ENCODE measurements around the gene B3GAT3.
A peak's percentile ranks its signal among the peaks of the same experiment; 100 is the strongest.
"Not testable (repeated sequence)": the region's sequence is repeated elsewhere in the genome, so short reads cannot be mapped to it uniquely, and the experiment has no call there.

B3GAT3 gene

GRCh38 chr11:62604460-62605120 is 17.2 kb downstream of the B3GAT3 start:
- H3K4me3 ChIP-seq (ENCODE audit: low read depth, low read length) = no peak overlapping the region

DNA sequence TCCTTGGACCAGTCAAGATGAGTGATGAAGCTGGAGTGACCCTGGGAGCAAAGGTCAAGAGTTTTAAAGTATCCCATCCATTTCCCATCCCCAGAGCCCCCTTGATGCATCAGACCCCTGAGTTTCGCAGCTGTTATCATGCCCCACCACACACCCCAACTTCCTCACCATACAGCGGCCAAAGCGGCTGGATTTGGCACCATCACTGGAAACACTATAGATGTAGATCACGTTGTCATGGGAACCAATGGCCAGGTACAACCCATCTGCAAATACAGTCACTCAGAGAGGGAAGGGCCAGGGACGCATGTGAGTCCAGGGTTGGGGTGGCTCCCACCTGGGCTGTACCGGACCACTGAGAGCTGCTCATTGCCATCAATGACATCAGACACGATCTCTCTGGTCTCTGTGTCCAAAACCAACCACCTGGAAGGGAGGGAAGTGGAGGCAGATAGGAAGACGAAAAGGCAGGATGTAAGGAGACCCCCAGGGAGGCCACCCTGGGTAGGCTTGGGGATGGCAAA is 17.9 kb downstream of the B3GAT3 start:
- no peak overlapping the region for H3K4me3 ChIP-seq (ENCODE audit: low read depth, low read length)

DNA sequence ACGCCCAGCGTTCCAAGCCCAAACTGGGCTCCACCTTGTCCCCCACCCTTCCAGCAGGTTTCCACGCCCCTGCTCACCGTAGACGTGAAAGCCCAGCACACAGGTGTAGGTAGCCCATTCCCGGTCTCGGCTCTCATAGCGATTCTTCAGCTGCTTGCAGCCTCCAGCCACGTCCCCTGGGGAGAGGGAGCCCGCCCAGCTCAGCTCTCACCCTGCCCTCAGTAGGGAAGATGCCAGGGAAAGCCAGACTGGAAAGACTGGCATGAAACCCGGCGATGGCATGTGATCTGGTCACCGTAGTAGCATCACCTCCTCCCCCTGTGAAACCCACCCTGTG is 18.7 kb downstream of the B3GAT3 start:
- no peak overlapping the region for H3K4me3 ChIP-seq (ENCODE audit: low read depth, low read length)

DNA sequence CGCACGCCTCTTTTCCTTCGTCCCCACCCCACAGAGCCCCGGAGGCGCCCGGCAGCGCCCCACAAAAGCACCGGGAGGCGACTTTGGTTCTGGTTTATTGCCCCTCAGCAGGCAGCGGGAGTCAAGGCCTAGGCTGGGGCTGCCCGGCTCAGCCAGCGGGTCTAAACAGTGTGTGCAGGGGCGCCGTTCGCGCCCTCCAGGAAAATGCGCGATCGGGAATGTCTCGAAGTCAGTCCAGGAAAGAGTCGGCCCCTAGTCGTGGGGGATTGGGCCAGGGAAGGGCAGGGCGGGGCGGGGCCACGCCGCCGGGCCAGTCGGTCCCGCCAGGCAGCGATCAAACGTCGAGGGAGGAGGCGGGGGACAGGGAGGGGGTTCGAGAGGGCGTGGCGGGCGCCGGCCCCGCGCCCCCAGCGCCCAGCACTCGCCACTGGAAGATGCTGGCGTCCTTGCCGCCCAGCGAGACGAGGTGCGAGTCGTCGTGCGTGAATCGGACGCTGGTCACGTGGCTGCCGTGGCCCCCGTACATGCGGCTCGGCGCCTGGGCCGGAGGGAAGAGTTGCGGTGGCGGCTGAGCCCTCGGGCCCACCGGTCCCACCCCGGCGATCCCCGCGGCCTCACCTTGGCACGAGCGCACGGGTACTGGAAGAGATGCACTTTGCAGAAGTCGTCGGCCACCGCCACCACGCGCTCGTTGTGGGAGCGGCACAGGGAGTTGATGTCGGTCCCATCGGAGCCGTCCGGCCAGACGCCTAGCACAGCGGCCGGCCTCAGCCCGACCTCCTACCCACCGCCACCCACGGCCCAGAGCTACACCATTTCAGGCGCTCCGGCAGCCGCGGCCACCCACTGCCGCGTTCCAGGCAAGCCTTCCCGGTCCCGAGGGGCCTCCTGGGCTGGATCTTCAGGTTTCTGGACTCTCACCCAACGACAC is 19.4 kb downstream of the B3GAT3 start:
- H3K4me3 ChIP-seq (ENCODE audit: low read depth, low read length) = peak overlapping the region; percentile 42

DNA sequence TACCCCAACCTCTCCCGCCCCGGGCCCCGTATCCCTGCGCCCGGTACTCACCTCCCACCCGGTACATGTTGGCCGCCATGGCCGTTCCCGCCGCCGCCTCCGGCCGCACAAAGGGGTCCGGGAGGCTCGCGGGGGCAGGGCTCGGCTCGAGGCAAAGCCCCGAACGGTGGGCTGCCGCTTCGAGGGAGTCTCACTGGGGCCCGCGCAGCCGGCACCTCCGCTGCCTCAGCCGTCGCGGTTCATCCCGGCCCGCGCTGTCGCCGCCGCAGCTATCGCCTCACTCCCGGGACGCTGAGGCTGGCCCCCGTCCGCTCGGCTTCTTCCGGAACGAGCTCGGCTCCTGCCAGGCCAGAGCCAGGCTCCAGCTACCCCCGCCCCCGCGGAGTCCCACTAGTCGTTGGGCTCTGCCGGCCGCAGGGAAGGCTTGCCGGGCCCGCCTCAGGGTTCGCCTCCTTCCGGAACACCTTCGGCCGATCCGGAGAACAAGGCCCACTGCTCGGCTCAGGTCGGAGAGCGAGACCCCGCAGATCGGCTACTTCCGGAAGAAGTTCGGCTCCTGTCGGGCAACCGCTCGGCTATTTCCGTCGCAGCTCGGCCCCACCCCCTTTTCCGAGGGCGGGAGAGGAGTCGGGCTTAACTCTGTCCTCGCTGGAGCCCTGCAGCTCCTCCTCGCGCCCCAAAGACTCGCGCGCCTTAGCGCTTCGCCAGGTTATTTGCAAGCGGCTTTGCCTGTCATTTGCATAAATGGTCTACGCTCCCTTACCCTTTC is 20.2 kb downstream of the B3GAT3 start, which contains the start of gene MTA2:
Gene MTA2 (minus strand): TSS at position 494 of the 769 bp plus-strand sequence. CDS start 415 bp downstream, at position 79.
- peak within 1 kb of the TSS; percentile 58 for H3K4me3 ChIP-seq (ENCODE audit: low read depth, low read length)

DNA sequence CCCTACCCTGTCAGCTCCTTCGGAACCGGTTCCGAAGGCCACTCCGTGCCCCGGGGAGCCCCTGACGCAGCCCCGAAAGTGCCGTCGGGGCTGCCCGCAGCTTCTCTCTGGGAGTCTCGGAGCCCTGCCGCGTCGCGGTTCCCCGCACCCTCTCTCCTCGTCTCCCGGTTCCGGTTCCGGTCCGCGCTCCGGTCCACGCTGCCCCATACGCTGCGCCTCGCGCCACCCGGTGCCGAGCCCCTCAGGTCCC is 20.7 kb downstream of the B3GAT3 start:
- peak overlapping the region; percentile 58 for H3K4me3 ChIP-seq (ENCODE audit: low read depth, low read length)

DNA sequence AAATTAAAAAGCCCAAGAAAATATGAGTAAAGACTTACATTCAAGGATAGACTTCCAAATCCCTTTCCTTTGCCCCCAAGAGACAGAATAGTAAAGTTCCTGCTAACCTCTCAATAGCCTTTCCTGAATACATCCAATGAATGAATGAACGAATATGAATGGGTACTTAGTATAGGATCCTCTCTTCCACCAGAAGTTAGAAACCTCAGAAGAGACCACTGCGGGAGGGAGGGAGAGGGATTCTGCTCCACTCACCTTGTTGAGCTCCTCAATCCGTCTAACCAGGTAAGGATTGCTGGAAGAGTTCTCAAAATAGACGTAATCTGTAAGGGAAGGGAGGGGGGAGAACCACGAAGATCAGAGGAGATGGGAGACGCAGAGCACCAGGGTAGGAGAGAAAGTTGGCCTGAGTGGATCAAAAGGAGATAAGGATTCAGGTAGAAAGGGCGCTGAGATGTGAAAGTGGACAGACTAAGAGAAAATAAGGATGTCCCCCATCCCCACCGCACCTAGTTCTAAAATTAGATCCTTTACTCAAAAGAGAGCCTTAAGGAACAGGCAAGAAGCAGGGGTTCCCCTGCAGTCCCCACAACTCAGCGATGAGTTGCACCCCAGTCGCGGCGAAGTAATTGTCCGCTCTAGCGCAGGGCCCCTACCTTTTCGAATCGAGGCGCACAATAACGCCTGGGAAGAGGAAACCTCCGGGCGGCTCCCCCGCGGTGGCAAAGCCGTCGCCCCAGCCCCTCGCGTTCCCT is 21.2 kb downstream of the B3GAT3 start:
- peak overlapping the region; percentile 58 for H3K4me3 ChIP-seq (ENCODE audit: low read depth, low read length)

- no peak overlapping the region for H3K4me3 ChIP-seq (ENCODE audit: low read depth, low read length)
These were observed 21.9 kb downstream of the B3GAT3 start for GRCh38 chr11:62599901-62600300.

GRCh38 chr11:62599069-62599696 is 22.6 kb downstream of the B3GAT3 start:
- no peak overlapping the region for H3K4me3 ChIP-seq (ENCODE audit: low read depth, low read length)

DNA sequence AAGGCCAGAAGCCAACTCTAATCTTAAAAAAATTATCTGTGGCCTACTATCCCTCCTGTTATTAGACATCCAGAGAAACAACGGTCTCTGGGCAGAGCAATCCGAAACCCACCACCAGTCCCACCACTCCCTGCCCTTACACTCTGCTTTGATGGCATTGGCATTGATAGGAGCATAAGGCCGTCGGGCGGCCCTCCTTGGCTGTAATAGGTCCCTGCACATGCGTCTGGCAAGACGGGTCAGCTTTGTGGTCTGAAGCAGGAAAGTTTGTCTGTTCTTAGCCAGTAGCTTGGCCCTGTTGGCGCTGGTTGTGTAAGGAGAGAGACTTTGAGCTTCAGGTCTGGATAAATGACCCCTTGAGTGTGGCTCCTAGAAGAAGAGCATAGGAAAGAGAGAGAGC is 26.7 kb downstream of the B3GAT3 start:
- H3K4me3 ChIP-seq (ENCODE audit: low read depth, low read length) = no peak overlapping the region

DNA sequence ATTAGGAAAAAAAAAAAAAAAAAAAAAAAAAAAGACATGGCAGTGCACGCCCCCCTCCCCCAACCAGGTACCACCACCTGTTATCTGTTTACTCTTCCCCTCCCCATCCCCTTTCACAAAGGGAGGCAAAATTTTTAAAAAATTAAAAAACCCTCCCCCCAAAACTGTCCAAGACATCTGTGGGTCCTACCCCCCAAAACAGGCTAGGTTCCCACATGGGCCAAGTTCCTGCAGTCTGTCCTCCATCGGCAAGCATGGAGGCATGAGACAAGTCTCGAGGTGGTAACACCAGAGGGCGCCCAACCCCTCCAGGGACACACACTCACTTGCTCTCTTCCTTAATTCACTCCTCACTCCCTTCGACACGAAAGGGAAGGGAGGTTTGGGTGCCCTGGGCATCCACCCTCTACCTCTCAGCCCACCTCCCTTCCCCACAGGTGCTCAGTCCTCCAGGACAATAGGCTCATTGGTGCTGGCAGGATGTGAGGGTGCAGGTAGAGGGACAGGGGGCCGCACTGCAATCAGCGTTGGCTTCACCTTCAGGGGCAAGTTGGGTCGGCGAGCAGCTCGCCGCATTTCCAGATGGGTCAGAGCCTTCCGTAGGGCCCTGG is 28.2 kb downstream of the B3GAT3 start:
- no peak overlapping the region for H3K4me3 ChIP-seq (ENCODE audit: low read depth, low read length)

DNA sequence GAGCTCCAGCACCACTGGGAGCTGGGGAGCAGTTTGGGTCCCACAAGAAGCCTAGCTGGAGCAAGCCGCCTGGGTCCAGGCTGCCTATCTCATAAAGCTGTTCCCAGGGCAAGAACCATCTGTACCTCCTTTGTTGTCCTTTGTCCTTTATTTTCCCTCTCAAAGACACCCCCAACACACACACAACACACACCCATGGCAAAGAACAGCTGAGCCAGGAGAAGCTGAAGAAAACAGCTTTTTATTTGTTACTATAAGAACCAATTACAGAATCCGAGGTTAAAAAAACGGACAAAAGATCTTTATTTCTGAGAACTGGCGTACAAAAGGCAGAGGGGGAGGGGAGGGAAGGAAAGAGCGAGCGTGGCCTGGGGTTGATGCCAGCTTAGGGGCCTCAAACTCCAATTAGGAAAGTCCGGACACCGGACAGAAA is 28.8 kb downstream of the B3GAT3 start:
- no peak overlapping the region for H3K4me3 ChIP-seq (ENCODE audit: low read depth, low read length)

DNA sequence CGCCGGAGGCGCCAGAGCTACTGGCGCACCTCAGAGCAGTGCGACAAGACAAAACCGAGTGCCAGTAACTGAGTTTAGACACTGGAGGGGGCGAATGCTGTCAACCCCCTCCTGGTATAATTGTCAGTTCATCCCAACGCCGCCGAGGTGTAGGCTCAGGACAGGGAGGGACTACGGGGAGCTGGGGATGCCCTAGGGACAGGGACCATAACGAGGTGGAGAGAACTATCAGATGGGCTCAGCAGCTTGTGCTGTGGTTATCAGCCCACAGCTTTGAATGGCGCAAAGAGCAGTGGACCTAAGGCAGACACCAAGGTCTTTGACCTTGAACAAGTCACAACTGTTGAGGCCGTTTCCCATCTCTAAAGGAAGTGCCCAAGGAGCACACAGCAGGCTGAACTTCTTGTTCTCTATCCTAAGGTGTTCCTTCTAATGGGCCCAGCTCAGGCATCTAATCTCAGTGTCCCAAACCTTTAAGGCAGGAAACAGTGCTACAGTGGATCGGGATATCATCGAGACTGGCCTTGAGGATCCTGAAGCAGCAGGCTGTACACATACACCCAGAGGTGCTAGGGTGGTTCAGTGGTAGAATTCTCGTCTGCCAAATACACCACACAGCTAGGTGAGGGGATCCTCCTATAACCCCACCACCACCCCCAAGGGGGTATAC is 29.5 kb downstream of the B3GAT3 start:
- peak overlapping the region; percentile 55 for H3K4me3 ChIP-seq (ENCODE audit: low read depth, low read length)

GRCh38 chr11:62591448-62592145 is 30.2 kb downstream of the B3GAT3 start, which contains the start of gene TUT1:
Gene TUT1 (minus strand): TSS chr11:62591523. CDS start chr11:62591485, 38 bp downstream.
- H3K4me3 ChIP-seq (ENCODE audit: low read depth, low read length) = peak within 1 kb of the TSS; percentile 94

DNA sequence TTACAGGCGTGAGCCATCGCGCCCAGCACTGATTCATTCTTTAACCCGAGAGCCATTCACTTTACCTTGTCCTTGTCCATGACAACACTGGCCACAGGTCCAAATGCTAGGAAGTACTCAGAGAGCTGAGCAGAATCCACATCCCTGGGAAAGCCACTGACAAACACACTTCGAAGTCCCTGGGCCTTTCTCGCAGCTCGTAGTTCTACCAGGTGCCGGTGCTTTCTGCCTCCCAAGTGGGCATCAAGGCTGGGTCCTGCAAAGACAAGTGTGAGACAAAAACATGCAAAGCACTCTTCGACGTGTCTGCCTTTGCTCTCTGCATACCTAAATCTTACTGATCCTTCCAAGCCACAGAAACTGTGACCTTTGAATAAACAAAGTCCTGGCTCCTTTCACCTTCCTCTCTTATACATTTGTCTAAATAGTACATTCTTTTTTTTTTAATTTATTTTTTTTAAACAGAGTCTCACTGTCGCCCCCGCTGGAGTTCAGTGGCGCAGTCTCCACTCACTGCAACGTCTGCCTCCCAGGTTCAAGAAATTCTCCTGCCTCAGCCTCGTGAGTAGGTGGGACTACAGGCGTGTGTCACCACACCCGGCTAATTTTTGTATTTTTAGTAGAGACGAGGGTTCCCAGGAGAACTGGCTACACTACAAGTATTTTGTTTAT is 32.7 kb downstream of the B3GAT3 start:
- H3K4me3 ChIP-seq (ENCODE audit: low read depth, low read length) = no peak overlapping the region

DNA sequence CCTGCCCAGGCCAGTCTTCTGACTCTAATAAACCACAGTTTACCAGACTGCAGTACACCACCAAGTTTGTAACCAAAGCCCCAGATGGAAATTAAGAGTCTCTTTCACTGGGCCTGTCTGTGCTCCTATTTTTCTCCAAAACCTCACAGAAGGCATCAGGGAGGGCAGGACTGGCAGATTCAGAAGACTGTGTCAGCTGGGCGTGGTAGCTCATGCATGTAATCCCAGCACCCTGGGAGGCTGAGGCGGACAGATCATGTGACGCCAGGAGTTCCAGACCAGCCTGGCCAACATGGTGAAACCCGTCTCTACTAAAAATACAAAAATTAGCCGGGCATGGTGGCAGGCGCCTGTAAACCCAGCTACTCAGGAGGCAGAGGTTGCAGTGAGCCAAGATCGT is 36.4 kb downstream of the B3GAT3 start:
- H3K4me3 ChIP-seq (ENCODE audit: low read depth, low read length) = not testable (repeated sequence)

DNA sequence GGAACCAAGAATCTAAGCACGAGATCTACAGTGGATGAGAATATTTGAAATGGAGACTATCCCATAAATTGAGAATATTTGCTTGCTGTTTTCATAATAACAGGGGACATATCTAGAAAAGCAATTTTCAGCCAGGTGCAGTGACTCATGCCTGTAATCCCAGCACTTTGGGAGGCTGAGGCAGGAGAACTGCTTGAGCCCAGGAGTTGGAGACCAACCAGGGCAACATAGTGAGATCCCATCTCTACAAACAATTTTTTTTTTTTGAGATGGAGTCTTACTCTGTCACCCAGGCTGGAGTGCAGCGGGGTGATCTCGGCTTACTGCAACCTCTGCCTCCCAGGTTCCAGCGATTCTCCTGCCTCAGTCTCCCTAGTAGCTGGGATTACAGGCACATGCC is 40.1 kb downstream of the B3GAT3 start:
- not testable (repeated sequence) for H3K4me3 ChIP-seq (ENCODE audit: low read depth, low read length)

Data from iPS-11a (cell line).